NCI-H1092 treated with DMSO at 0.1 percent for 48 hours (cell line): ENCODE data around the gene RUVBL1.
"Not testable (repeated sequence)": the region's sequence is repeated elsewhere in the genome, so short reads cannot be mapped to it uniquely, and the experiment has no call there.

Experiments
- DNase-seq: peaks from one replicate; lab custom pipeline; 2025; lab: John Stamatoyannopoulos, UW

The RUVBL1 gene

DNA sequence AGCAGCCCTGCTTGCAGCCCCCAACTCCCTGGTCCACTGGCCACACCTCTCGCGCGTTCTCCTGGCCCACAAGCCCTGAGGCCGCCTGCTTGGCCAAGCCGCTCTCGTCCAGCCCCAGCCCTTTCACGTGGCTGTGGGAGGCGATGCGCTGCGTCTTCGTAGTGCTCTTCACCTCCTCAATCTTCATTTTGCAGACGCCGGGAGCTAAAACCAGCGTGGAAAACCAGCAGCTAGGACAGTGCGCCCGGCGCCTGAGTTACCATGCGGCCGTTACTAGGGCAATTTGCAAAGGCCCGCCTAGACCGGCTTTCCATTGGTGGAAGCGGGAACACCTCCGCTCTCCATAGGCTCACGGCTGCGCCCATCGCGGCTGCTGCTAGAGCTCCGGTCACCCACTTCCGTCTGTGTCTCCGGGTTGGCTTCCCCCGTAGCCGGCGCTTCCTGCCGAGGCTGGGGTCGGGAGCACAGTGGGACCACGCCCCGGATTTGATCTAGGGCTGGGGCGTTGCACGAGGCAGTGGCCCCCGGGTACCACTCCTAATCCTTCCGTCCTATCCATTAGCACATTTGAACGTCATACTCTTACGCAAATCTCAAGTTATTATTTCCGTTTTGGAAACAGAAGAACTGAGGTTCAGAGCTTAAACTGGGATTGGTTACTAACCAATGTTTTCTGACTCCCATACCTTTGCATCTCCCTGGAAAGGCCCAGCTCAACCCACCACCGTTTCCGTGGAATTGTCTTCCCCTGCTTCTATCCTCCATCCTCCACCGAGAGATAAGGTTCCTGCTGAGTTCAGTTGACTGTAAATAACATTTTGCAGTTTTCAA lies at the start of gene RUVBL1:
RUVBL1 (minus strand) TSS at position 275 of the 831 bp plus-strand sequence; CDS start at position 187, 88 bp downstream.
- peak; percentile 98 for DNase-seq

DNA sequence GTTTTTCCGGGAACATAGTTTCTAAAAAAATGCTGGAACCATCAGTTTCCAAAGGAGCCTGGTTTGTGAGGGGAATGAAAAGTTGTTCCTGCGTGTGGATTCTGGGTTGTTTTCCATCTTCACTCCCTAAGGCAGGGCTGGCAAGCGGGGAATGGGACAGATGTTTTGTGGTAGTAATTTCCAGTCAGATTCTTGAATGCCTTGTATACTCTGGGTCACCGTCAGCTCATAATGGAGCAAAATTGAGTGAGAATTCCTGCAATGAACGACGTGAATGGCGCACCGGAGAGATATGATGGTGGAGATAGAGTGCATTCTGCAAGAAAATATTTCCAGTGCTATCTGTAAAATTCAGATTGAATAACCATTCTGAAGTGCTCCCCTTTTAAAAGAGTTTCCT lies 49.6 kb upstream of the RUVBL1 start:
- DNase-seq = no peak

DNA sequence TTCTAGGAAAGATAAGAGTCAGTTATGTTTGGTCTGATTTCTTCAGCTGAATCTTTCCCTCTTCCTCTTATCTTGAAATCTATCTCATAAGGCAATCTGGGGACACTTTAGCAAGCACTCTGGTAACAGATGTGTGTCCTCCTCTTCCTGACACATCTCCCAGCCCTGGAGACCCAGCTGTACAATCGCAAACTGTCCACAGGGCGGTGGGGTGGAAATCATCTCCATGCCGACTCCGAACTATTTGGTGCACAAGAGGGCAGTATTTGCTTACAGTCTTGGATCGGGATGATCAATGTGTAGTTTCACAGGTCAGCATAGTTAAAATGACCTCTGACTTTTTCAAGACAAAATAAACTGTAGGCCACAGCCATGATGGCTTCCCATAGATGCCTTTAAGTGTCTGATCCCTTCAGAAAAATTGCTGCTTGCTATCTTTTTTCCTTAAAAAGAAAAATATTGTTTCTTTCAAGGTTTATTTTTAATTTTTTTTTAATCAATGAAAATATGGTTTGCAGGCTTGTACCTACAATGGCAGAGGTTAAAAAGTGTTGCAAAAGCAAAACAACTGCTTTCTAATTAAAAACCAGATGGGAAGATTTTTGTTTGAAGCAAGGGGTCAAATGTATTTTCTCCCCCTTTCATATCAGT lies 47.4 kb upstream of the RUVBL1 start:
- DNase-seq = peak; percentile 63

DNA sequence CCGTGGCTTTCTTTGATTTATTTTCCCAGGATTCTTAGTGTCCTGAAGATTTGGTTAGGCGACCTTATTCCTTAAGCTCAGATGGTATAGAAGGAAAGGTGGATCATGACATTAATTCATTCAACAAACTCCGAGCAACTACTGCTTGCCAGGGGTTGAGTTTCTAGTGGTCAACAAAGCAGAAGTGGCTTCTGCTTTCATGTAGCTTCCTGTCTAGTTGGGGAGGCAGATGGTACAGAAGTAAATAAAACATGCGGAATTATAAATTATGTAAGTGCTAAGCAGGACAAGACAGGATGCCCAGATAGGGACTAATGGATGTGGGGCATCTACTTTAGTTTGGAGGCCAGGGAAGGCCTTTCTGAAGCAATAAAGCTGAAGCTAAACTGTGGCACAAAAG lies 45.2 kb upstream of the RUVBL1 start:
- DNase-seq = no peak

DNA sequence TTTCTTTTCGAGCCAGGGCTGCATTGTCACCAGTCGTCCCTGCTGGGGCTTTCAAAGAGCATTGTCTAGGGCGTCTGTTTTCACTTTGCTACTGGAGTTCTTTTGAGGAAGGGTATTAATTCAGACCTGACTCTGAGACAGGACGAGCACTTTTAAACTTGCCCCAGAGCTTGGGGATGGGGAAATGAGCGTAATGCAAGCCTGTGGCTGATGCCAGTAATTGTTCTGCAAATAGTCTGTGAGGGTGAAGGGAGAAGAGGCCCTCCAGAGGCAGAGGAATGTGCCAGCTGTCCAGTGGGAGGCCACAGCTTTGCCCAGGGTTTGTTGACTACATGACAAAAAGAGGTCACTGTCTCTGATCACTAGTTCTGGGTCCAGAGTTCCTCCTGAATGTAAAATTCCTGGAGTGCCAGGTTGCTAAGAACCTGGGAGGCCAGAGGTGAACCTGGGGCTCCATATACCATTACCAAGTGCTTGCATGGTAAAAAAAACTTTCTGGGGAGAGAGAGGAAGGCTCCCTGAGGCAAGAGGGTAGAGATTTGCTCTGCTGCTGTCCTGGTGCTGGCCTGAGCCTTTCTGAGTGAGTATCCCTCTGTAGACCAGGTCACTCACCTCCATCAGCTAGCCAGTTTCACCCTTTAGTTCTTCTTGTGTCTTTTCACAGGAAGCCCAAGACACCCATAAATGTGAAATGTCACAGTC lies 44.5 kb upstream of the RUVBL1 start:
- no peak for DNase-seq

DNA sequence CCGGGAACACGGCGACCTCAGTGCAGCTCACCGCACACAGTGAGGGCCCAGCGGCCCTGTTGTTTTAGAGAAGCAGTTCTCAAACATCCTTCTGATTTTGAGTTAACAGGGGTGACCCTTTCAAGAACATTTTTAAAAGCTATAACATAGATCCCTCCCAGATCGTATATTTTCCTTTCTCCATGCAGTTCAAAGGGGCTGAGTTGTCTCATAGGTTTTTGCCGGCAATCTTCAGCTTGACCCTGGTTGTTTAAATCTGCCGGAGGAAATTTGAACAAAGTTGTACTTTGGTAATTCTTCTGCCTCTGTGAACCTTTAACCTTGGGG lies 44.0 kb upstream of the RUVBL1 start:
- DNase-seq = no peak

DNA sequence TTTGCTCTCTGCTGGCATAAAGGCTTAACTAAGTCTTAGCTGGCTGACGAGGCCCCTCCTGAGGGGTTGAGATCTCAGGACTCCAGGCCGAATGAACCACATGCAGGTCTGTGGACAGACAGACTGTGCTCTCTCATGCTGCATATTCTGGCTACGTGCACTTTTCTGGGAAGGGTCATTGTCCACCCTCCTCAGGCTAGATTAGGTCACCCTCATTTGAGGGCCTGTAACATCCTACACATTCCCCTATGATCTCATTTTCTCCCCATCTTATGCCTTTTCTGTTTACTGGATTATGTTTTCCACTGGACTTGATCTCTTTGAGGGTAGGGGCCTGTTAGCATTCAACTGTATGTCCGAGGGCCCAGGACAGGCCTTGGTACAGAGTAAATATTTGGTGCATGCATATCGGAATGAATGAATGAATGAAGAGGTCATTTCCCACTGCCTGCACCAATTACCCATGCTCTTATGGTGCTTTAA lies 43.4 kb upstream of the RUVBL1 start:
- no peak for DNase-seq

DNA sequence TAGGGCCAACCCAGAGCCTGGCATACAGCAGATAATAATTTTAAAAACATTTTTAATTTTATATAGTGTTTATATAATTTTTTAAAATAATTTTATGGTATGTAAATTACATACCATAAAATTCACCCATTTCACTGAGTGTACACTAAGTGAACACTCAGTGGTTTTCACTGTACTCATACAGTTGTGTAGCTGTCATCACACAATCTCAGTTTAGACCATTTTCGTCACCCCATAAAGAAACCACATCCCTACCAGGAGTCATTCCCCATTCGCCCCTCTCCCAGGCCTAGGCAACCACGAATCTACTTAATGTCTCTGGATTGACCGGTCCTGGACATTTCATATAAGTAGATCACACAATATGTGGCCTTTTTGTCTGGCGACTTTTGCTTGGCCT lies 39.8 kb upstream of the RUVBL1 start:
- no peak for DNase-seq

DNA sequence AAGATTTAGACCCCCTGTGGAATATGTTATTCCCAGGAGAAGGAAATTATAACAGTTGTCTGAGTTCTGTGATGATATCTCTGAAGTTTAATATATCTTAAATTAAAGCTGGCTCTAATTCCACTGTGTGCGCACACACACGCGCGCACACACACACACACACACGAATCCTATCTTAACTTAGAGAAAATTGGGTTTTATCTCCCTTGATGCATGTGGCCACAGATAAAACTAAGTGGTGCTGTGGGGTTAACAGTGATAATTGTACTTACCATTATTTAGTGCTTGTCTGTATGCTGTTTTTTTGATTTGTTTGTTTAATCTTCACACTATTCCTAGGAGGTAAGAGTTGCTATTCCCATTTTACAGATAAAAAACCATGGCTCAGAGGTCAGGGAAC lies 37.0 kb upstream of the RUVBL1 start:
- DNase-seq = no peak

DNA sequence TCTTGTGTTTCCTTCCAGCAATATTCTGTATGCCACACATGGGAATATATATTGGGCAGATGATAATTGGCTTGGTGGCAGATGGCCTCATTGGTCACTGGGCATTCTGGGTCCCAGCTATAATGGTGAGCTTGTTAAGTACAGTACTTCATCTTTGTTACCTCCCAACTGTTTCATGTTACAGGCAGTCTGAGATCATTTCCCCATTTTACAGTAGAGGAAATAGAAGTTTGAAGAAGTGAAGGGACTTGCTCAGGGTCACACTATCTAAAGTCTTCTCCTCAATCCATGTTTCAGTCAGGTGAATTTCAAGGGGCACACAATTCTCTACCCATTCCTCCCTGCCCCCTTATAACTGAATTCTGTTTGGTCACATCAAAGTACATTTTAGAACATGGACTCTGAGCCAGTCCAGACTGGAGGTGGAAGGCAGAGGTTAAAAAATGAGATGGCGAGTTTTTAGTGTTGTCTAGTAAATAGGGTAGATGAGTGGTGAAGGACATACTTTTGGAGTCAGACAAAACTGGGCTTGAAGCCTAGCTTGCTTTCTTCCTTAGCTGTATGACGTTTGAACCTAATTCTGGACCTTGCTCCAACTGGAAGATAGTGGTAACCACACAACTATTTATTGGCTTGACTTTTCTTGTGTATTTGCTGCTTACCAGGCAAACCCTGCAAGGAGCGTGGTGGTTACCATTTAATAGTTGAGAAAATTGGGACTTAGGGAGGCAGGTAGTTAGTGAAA lies 32.2 kb upstream of the RUVBL1 start:
- no peak for DNase-seq

DNA sequence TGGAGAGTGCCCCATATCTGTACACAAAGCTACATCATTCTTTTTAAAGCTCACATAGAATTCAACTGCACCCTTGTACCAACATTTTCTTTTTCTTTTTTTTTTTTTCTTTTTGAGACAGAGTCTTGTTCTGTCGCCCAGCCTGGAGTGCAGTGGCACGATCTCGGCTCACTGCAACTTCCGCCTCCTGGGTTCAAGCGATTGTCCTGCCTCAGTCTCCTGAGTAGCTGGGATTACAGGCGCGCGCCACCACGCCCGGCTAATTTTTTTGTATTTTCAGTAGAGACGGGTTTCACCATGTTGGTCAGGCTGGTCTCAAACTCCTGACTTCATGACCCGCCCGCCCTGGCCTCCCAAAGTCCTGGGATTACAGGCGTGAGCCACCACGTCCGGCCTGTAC lies 30.7 kb upstream of the RUVBL1 start:
- DNase-seq = not testable (repeated sequence)

DNA sequence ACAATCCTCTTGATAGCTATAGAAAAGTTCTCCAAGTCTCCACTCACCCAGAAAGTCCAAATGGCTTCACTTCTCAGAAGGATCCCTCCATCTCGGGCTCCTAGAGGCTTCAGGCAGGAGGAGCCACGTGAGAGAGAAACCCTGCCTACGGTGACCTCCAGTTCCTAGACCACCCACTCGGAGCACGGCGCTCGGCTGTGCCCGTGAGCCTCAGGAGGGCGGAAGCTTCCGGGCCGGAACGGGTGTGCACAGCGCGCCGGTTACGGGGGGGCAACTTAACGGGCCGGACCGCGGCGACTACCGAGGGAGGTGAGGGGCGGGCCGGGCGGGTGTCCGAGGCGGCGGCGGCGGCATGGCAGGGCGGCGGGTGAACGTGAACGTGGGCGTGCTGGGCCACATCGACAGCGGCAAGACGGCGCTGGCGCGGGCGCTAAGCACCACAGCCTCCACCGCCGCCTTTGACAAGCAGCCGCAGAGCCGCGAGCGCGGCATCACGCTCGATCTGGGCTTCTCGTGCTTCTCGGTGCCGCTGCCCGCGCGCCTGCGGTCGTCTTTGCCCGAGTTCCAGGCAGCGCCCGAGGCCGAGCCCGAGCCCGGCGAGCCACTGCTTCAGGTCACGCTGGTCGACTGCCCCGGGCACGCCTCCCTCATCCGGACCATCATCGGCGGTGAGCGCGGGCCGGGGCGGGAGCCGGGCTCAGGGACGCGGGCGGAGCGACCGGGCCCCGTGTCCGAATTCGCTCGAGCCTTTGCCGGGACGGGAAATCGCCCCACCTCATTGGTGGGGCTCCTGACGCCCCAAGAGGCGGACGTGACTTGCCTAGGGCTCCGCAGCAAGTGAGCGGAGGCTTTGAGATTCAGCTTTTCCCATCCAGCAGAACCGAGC lies 29.8 kb upstream of the RUVBL1 start, which contains the start of gene EEFSEC:
EEFSEC (plus strand) TSS at position 326 of the 886 bp plus-strand sequence; CDS start at position 353, 27 bp downstream.
- peak; percentile 71 for DNase-seq

DNA sequence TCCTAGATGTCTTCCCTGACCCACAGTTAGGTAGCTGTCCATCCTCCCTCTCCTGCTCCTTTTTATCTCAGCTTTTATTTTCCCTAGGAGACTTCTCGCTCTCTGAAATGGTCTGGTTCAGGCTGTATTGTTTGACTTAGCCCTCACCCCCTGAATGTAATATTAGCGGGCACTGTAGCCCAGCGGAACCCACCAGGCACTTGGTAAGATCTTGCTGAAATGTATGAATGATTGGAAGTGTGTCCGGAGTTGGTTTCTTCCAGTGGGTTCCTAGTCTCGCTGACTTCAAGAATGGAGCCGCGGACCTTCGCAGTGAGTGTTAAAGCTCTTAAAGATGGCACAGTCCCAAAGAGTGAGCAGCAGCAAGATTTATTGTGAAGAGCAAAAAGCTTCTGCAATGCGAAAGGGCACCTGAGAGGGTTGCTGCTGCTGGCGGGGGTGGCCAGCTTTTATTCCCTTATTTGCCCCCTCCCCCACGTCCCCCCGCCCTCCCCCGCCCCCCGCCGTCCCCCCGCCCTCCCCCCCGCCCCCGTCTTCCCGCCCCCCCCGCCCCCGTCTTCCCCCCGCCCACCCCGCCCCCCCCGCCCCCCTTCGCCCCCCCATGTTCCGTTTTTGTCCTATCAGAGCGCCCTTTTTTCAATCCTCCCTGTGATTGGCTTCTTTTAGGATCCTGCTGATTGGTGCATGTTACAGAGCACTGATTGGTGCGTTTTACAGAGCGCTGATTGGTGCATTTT lies 29.0 kb upstream of the RUVBL1 start:
- no peak for DNase-seq

DNA sequence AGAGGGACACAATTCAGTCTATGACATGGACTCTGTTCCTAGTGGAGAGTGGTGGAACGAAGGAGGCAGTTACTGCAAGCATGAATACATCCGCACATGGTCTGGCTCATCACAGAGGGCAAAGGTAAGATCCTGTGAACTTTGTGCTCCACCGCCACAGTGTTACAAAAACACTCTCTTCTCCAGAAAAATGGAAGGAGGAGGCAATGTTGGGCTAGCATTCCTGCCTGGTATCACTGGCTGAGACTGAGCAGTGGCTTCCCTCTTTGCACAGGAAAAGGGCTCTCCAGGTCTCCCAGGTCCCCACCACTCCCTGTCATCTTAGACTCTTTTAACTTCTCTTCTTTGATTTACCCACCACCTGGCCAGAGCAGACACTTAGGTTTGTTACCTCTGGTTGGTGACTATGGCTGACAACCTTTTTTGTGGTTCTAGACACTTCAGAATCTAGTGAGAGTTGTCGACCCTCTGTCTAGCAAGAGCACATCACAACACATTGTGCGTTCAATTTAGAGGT lies 28.2 kb upstream of the RUVBL1 start:
- no peak for DNase-seq

DNA sequence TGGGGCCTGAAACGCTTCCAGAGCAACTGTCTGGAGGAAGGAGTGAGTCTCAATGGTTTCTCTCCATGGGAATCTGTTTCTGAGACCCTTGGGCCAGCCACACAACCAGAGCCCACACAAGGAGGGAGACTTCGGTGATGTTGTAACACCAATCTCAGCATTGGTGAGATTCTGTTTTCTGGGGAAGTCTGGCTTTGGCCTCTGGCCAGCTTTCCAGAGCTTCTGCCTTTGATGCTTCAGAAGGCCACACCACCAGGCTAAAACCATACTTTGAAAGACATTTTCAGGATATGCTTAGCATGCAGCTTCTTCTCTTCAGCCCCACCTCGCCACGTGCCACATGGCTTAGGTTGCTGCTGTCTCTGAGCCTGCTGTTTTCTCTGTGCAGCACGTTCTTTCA lies 26.0 kb upstream of the RUVBL1 start:
- DNase-seq = no peak

DNA sequence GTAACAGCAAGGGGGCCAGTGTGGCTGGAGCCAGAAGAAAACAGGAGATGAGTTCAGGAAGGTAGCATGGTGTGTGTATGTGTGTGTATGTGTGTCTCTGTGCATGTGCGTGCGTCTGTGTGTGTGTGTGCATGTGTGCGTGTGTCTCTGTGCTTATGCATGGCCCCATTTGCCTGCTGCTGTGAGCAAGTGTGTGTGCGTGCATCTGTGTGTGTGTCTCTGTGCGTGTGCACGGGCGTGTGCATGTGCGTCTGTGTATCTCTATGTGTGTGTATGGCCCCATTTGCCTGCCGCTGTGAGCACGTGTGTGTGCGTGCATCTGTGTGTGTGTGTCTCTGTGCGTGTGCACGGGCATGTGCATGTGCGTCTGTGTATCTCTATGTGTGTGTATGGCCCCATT lies 22.6 kb upstream of the RUVBL1 start:
- no peak for DNase-seq

DNA sequence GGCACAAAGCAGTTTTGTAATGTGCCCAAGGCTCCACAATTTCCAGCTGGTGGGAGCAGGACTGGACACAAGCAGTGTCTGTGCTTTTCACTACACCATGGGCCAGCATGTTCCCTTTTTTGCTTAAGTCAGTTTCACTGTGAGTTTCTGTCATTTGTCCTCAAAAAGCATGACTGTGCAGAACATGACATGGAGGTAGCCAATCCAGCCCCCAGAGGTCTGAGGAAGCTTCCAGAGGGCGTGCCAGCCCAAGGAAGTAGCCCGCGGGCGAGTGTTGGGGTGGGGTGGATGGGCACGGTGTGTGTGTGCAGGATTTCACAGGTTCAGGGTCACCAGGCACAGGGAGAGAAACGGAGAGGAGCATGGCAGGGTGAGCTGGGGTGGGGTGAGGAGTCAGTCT lies 21.7 kb upstream of the RUVBL1 start:
- DNase-seq = no peak

DNA sequence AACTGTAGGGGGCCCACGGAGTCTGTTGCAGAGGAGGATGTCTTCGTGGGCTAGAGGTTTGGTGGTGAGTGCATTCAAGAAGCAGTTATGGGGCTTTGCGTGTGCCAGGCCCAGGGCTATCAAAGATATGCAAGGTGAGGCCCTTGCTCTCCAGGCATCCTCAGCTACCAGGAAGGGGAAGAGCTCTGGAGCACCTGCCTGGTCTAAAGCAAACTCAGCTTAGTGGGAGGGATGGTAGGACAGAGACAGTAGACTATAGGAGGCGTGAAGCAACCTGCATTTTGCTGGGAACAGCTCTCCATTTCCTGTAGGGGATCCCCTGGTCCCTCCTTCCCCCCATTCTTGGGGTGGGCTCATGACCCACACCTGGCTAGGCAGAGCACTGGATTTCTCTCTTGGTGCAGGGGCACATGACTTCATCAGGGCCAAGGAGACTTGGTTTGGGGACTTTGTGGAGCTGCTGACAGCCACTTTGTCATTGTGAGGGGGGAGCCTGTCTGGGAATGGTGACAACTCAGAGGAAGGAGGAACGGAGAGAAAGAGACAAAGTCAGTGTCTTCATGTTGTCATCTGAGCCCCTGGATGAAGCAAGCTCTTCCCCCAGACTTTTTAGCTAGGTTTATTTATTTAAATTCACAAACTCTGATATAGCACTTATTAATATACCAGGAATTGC lies 21.0 kb upstream of the RUVBL1 start:
- DNase-seq = no peak

DNA sequence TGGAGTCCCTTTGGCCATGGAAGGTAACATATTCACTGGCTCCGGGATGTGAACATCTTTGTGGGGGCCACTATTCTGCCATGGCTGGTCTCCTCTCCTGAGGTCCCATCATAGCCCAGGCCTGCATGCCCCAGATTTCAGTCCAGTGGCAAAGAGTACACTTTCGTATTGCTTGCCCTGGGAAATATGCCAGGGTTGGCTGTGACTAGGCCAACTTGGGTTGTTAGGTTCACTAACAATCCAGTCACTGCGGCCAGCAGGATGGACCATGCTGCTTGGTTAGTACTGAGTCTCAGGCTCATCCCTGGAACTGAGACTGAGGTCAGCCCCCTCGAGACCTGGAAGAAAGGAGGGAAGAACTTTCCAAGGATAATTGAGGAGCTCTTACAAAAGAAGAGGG lies 19.9 kb upstream of the RUVBL1 start:
- no peak for DNase-seq
